HepG2 (cell line): ENCODE measurements around the gene SRF. TPM values are rescaled to one million over a fixed set of nuclear protein-coding genes. Genes with fewer than 3 reads are reported as not detected.

Experiments used
- DMAP1 ChIP-seq: IDR thresholded peaks from 2 replicates; pipeline ENCODE4 v1.6.1; 2016
- FOXM1 ChIP-seq: sonication (generic); formaldehyde crosslinking; IDR thresholded peaks from 2 replicates; pipeline ENCODE4 v1.5.0; 2020; ENCODE audit warnings: missing genetic modification reagents
- GATA4 ChIP-seq: sonication (generic); IDR thresholded peaks from 2 replicates; pipeline ENCODE4 v1.6.1; 2016; ENCODE audit warnings: antibody characterized with exemption, low read depth, borderline replicate concordance
- NFE2 ChIP-seq: sonication (generic); formaldehyde crosslinking; IDR thresholded peaks from 2 replicates; pipeline ENCODE4 v1.4.0; 2020; ENCODE audit warnings: missing genetic modification reagents
- NFKB2 ChIP-seq: sonication (generic); formaldehyde crosslinking; IDR thresholded peaks from 2 replicates; pipeline ENCODE4 v1.4.0; 2020; ENCODE audit warnings: missing genetic modification reagents, borderline replicate concordance
- POGZ ChIP-seq: sonication (generic); formaldehyde crosslinking; IDR thresholded peaks from 2 replicates; pipeline ENCODE4 v1.4.0; 2020; ENCODE audit warnings: mild to moderate bottlenecking, missing genetic modification reagents
- RFX3 ChIP-seq: IDR thresholded peaks from 2 replicates; pipeline ENCODE4 v1.6.1; 2016; ENCODE audit warnings: missing biosample characterization, missing genetic modification reagents
- SNAI1 ChIP-seq: sonication (generic); formaldehyde crosslinking; IDR thresholded peaks from 2 replicates; pipeline ENCODE4 v1.5.0; 2020; ENCODE audit warnings: mild to moderate bottlenecking, missing genetic modification reagents, borderline replicate concordance
- SOX5 ChIP-seq: IDR thresholded peaks from 2 replicates; pipeline ENCODE4 v1.6.1; 2016; ENCODE audit warnings: borderline replicate concordance
- SP5 ChIP-seq: IDR thresholded peaks from 2 replicates; pipeline ENCODE4 v1.6.1; 2016; ENCODE audit warnings: low read depth, borderline replicate concordance
- SRSF9 ChIP-seq: fragments of 200-400 bp; formaldehyde crosslinking; IDR thresholded peaks from 2 replicates; pipeline ENCODE4 v1.6.1; 2018; ENCODE audit warnings: borderline replicate concordance, mild to moderate bottlenecking, low read depth, low read length; ENCODE audit not compliant: insufficient read depth, poor library complexity, severe bottlenecking
- SSRP1 ChIP-seq: IDR thresholded peaks from 2 replicates; pipeline ENCODE4 v1.6.1; 2016; ENCODE audit warnings: control low read depth
- ZNF335 ChIP-seq: sonication (generic); formaldehyde crosslinking; IDR thresholded peaks from 2 replicates; pipeline ENCODE4 v1.4.0; 2020; ENCODE audit warnings: missing genetic modification reagents
- ZNF44 ChIP-seq: sonication (generic); formaldehyde crosslinking; IDR thresholded peaks from 2 replicates; pipeline ENCODE4 v1.5.1; 2020; ENCODE audit warnings: mild to moderate bottlenecking, missing genetic modification reagents
- ZNF530 ChIP-seq: sonication (generic); formaldehyde crosslinking; IDR thresholded peaks from 2 replicates; pipeline ENCODE4 v1.5.0; 2020; ENCODE audit warnings: low read depth, mild to moderate bottlenecking, missing genetic modification reagents
- ZNF605 ChIP-seq: sonication (generic); formaldehyde crosslinking; IDR thresholded peaks from 2 replicates; pipeline ENCODE4 v1.8.0; 2022; ENCODE audit warnings: mild to moderate bottlenecking, missing genetic modification reagents
- ZNF644 ChIP-seq: IDR thresholded peaks from 2 replicates; pipeline ENCODE4 v1.6.1; 2016; ENCODE audit warnings: low read depth
- ZNF652 ChIP-seq: IDR thresholded peaks from 2 replicates; pipeline ENCODE4 v1.6.1; 2016; ENCODE audit warnings: low read depth, borderline replicate concordance
- ZNF776 ChIP-seq: sonication (generic); formaldehyde crosslinking; IDR thresholded peaks from 2 replicates; pipeline ENCODE4 v1.4.0; 2020; ENCODE audit warnings: mild to moderate bottlenecking, missing genetic modification reagents
- ZSCAN9 ChIP-seq: IDR thresholded peaks from 2 replicates; pipeline ENCODE4 v1.6.1; 2016; ENCODE audit warnings: borderline replicate concordance
- polyA plus RNA-seq, 8 experiments: library from polyadenylated mRNA; depleted of rRNA in 3 of 8; stranded (reverse) in 7 of 8; unstranded in 1 of 8; fragments of >200 nt; fragmentation: Illumina TruSeq in 4 of 8; extraction: Trizol in 4 of 8; gene quantifications; 2 replicates each; pipeline versions ENCODE4 v1.2.1 to v1.2.3, GENCODE V29; 2011 to 2016; ENCODE audit warnings: low read depth in 4 of 8, missing spikeins in 1 of 8, mixed read lengths in 1 of 8; ENCODE audit not compliant: insufficient read depth in 1 of 8
- total RNA-seq, 5 experiments: library from RNA; depleted of rRNA; stranded (reverse); fragments of >200 nt; fragmentation: Illumina TruSeq; extraction: Trizol; gene quantifications; 2 replicates each; pipeline ENCODE4 v1.2.3, GENCODE V29; 2016; ENCODE audit warnings: low read depth in 1 of 5
- TF ChIP-seq, protein P1 (sequence below): sonication (generic); formaldehyde crosslinking; IDR thresholded peaks from 2 replicates; pipeline ENCODE4 v1.5.0; 2020; ENCODE audit warnings: mild to moderate bottlenecking, missing genetic modification reagents, borderline replicate concordance
- TF ChIP-seq, protein P2 (sequence below): sonication (generic); formaldehyde crosslinking; IDR thresholded peaks from 2 replicates; pipeline ENCODE4 v1.5.0; 2020; ENCODE audit warnings: mild to moderate bottlenecking, missing genetic modification reagents, borderline replicate concordance
- TF ChIP-seq, protein P3 (sequence below): IDR thresholded peaks from 2 replicates; pipeline ENCODE4 v1.6.1; 2016; ENCODE audit warnings: low read depth

SRF gene
- total and polyA plus RNA-seq, 2 of the 13 experiments (the other 11 are each of a cell fraction or from before 2014, with no cell fraction given): 25.5 to 44.1 TPM

DNA sequence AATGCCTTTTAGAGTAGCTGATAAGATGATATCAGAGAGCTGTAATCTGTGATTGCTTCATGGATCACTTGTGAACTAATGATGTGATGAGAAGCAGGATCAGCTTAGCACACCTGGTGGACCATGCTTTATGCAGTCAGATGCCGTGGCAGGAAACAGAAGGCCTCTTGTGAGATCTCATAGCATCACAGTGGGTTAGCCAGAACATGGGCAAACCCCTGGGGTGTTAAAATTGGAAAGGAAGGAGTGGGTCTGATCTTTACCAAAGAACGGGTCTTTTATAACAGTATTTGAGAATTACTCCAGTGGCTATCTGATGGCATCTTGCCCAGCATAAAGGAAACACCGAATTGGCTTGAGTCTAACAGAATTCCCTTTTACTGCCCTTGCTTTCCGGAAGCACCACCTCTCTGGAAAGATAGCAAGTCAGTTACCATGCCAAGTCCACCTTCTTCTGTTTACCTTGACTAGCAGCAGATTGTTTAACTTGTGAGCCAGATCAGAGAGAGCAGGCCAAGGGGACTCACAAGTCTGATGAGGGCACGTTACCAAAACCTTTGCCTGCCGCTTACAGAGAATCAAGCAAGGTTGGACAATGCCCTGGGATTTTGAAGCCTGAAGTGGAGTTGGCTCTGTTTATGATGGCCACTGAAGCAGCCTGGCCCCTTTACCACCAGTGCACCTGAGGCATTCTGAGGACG lies 20.9 kb upstream of the SRF start (continued):
- TF ChIP-seq, protein P1, sequence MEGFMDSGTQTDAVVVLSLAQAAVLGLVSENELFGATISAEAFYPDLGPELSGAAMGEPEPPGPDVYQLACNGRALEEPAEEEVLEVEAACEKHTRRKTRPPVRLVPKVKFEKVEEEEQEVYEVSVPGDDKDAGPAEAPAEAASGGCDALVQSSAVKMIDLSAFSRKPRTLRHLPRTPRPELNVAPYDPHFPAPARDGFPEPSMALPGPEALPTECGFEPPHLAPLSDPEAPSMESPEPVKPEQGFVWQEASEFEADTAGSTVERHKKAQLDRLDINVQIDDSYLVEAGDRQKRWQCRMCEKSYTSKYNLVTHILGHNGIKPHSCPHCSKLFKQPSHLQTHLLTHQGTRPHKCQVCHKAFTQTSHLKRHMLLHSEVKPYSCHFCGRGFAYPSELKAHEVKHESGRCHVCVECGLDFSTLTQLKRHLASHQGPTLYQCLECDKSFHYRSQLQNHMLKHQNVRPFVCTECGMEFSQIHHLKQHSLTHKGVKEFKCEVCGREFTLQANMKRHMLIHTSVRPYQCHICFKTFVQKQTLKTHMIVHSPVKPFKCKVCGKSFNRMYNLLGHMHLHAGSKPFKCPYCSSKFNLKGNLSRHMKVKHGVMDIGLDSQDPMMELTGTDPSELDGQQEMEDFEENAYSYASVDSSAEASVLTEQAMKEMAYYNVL: no peak; the same call in 1 of the 2 replicates
- TF ChIP-seq SSRP1 (CRISPR knock-in tag): peak; percentile 49; the same call in 1 of the 2 replicates
- peak; percentile 38; the same call in 1 of the 2 replicates for TF ChIP-seq ZNF652
- no peak for TF ChIP-seq ZNF605
- 0 out of 2 replicates have a peak, but pooled peaks have one; percentile 10 for TF ChIP-seq POGZ
- TF ChIP-seq ZNF44: no peak
- no peak for TF ChIP-seq ZNF335 (CRISPR knock-in tag)
- TF ChIP-seq SOX5 (CRISPR knock-in tag): peak; percentile 66; the same call in 1 of the 2 replicates
- TF ChIP-seq, protein P2, sequence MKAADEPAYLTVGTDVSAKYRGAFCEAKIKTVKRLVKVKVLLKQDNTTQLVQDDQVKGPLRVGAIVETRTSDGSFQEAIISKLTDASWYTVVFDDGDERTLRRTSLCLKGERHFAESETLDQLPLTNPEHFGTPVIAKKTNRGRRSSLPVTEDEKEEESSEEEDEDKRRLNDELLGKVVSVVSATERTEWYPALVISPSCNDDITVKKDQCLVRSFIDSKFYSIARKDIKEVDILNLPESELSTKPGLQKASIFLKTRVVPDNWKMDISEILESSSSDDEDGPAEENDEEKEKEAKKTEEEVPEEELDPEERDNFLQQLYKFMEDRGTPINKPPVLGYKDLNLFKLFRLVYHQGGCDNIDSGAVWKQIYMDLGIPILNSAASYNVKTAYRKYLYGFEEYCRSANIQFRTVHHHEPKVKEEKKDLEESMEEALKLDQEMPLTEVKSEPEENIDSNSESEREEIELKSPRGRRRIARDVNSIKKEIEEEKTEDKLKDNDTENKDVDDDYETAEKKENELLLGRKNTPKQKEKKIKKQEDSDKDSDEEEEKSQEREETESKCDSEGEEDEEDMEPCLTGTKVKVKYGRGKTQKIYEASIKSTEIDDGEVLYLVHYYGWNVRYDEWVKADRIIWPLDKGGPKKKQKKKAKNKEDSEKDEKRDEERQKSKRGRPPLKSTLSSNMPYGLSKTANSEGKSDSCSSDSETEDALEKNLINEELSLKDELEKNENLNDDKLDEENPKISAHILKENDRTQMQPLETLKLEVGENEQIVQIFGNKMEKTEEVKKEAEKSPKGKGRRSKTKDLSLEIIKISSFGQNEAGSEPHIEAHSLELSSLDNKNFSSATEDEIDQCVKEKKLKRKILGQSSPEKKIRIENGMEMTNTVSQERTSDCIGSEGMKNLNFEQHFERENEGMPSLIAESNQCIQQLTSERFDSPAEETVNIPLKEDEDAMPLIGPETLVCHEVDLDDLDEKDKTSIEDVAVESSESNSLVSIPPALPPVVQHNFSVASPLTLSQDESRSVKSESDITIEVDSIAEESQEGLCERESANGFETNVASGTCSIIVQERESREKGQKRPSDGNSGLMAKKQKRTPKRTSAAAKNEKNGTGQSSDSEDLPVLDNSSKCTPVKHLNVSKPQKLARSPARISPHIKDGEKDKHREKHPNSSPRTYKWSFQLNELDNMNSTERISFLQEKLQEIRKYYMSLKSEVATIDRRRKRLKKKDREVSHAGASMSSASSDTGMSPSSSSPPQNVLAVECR (CRISPR knock-in tag): peak; percentile 46; the same call in 1 of the 2 replicates
- no peak for TF ChIP-seq SP5 (CRISPR knock-in tag)
- TF ChIP-seq GATA4: no peak
- no peak for TF ChIP-seq ZNF530
- TF ChIP-seq, protein P3, sequence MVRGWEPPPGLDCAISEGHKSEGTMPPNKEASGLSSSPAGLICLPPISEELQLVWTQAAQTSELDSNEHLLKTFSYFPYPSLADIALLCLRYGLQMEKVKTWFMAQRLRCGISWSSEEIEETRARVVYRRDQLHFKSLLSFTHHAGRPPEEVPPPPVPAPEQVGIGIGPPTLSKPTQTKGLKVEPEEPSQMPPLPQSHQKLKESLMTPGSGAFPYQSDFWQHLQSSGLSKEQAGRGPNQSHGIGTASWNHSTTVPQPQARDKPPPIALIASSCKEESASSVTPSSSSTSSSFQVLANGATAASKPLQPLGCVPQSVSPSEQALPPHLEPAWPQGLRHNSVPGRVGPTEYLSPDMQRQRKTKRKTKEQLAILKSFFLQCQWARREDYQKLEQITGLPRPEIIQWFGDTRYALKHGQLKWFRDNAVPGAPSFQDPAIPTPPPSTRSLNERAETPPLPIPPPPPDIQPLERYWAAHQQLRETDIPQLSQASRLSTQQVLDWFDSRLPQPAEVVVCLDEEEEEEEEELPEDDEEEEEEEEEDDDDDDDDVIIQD (CRISPR knock-in tag): no peak
- no peak for TF ChIP-seq RFX3 (CRISPR knock-in tag)
- TF ChIP-seq NFE2 (CRISPR knock-in tag): no peak
- 0 out of 2 replicates have a peak, but pooled peaks have one; percentile 16 for TF ChIP-seq ZNF644 (CRISPR knock-in tag)
- peak; percentile 38; the same call in 1 of the 2 replicates for TF ChIP-seq DMAP1 (CRISPR knock-in tag)
- TF ChIP-seq NFKB2 (CRISPR knock-in tag): no peak
- no peak for TF ChIP-seq SNAI1 (CRISPR knock-in tag)
- TF ChIP-seq ZSCAN9: no peak
- TF ChIP-seq ZNF776 (CRISPR knock-in tag): no peak
- no peak for TF ChIP-seq FOXM1
- TF ChIP-seq SRSF9: no peak
